ENCODE data around the gene OLFML2A. TPM values are rescaled to one million over a fixed set of nuclear protein-coding genes. Genes with fewer than 3 reads are reported as not detected.

The OLFML2A gene
- total and polyA plus RNA-seq, 2 of the 4 experiments (the other 2 are of a cell fraction) = 2.0 to 5.9 TPM

- CTCF ChIA-PET = no interaction called here
- Histone ChIP-seq H3K9me1 (ENCODE audit: insufficient read depth, low read length) (no peaks in the 10 kb centered on the region; the same call in none of the 2 replicates), H3K36me3 (ENCODE audit: control insufficient read depth, insufficient read depth, low read length) (no peaks in the 10 kb centered on the region), H3K4ac (ENCODE audit: low read depth, low read length) (0 out of 2 replicates have a peak overlapping the region, but pooled peaks have one; percentile 4), H2BK20ac (ENCODE audit: low read depth, low read length) (no peak overlapping the region), H3K23ac (ENCODE audit: low read depth, low read length) (peak overlapping the region; percentile 24; the same call in 1 of the 2 replicates), H3K56ac (ENCODE audit: extremely low read depth, insufficient read depth, low read length) (no peak overlapping the region), H3K9me3 (ENCODE audit: control insufficient read depth, insufficient read depth, low read length) (no peaks in the 10 kb centered on the region), H3K4me3 (ENCODE audit: insufficient read depth, low read depth, low read length) (no peak overlapping the region), H3K14ac (replicated peaks; ENCODE audit: low read depth, low read length) (no peak overlapping the region), H2BK5ac (ENCODE audit: low read depth, low read length, poor library complexity, severe bottlenecking) (no peak overlapping the region), H3K18ac (ENCODE audit: low read depth, low read length) (no peak overlapping the region), H4K5ac (ENCODE audit: low read depth, low read length) (no peak overlapping the region), H3K79me1 (ENCODE audit: low read depth in 1 of 2, low read length in 2 of 2) (no peaks in the 10 kb centered on the region), H4K20me1 (ENCODE audit: insufficient read depth, low read length) (peaks cover 5% of the 10 kb centered on the region; the same call in 1 of the 2 replicates), H3K27me3 (ENCODE audit: control insufficient read depth, insufficient read depth, low read length) (no peaks in the 10 kb centered on the region), H2AK5ac (ENCODE audit: low read depth, low read length) (peak overlapping the region; percentile 62; the same call in 1 of the 2 replicates), H2AFZ (replicated peaks; ENCODE audit: low read length, poor library complexity) (no peak overlapping the region), H2BK15ac (ENCODE audit: low read depth, low read length) (0 out of 3 replicates have a peak overlapping the region, but pooled peaks have one; percentile 20), H3K9ac (ENCODE audit: low read depth, low read length) (no peak overlapping the region; the same call in 1 of the 2 replicates), H3K27ac (ENCODE audit: insufficient read depth, low read length) (no peak overlapping the region), H3K4me2 (ENCODE audit: low read depth, low read length) (no peak overlapping the region), H4K91ac (ENCODE audit: insufficient read depth, low read depth, low read length) (no peak overlapping the region), H4K8ac (ENCODE audit: low read depth in 2 of 2, low read length in 2 of 2) (no peak overlapping the region), H2BK120ac (ENCODE audit: low read depth, low read length) (no peak overlapping the region), H3K4me1 (ENCODE audit: control insufficient read depth, insufficient read depth, low read length) (peaks cover 11% of the 10 kb centered on the region), H2AK9ac (replicated peaks; ENCODE audit: low read depth, low read length, poor library complexity) (no peak overlapping the region)
- POLR2A ChIA-PET (ENCODE audit: unreplicated experiment) = no interaction called here
- no TSS peak for BruUV-seq (replicated peaks)
- intact Hi-C loops (cut with micrococcal nuclease) = no loop called here
- no peak for TF ChIP-seq MAZ (IDR thresholded peaks at IDR 0.05; ENCODE audit: borderline replicate concordance, low read depth, low read length)
- no peak for TF ChIP-seq CHD1 (IDR thresholded peaks at IDR 0.05; ENCODE audit: low read depth, low read length)
- TF ChIP-seq BHLHE40 (IDR thresholded peaks at IDR 0.05; ENCODE audit: low read depth, low read length) = no peak
- TF ChIP-seq CTCF (conservative IDR thresholded peaks at IDR 0.05; ENCODE audit: low read depth, low read length) = no peak
- no peak for TF ChIP-seq MAFK (IDR thresholded peaks at IDR 0.05; ENCODE audit: low read depth, low read length)
- WGBS, 2 experiments (ENCODE audit: extremely low coverage in 2 of 2, insufficient read length in 1 of 2) = 68% methylated on average over 3 of the region's 4 CpGs; no CpG with 5 or more reads in 1 of the 2 experiments
- dilution Hi-C loops (cut with HindIII; ENCODE audit: low sequenced_read_pairs, unreplicated experiment) = no loop called here
- in situ Hi-C loops (cut with MboI; ENCODE audit: low sequenced_read_pairs) = no loop called here
- ATAC-seq (ENCODE audit: low read depth) = no peak
- no peak for DNase-seq
Observed at GRCh38 chr9:124747065-124747464, 29.9 kb upstream of the OLFML2A start.
